COLO668 (cell line): Measurements from ENCODE around the gene SLC25A21.

ENCODE experiments used
- DNase-seq: peaks from one replicate; lab custom pipeline; 2025; ENCODE audit not compliant: unreplicated experiment; lab: John Stamatoyannopoulos, UW

Gene SLC25A21

GRCh38 chr14:36724162-36724561, 448.2 kb downstream of the SLC25A21 start:
- DNase-seq: no peak

GRCh38 chr14:36723530-36723929, 448.9 kb downstream of the SLC25A21 start:
- DNase-seq: no peak

- DNase-seq: no peak
These were observed 450.5 kb downstream of the SLC25A21 start for GRCh38 chr14:36721877-36722276.

- DNase-seq: no peak
These were observed 451.7 kb downstream of the SLC25A21 start for GRCh38 chr14:36720657-36721056.

GRCh38 chr14:36719823-36720222, 452.6 kb downstream of the SLC25A21 start:
- no peak for DNase-seq

GRCh38 chr14:36718216-36718615, 454.2 kb downstream of the SLC25A21 start:
- no peak for DNase-seq

- peak; percentile 83 for DNase-seq
These were observed 455.0 kb downstream of the SLC25A21 start for GRCh38 chr14:36717363-36717762.

GRCh38 chr14:36716614-36717184, 455.7 kb downstream of the SLC25A21 start:
- DNase-seq: no peak

GRCh38 chr14:36713960-36714703, 458.3 kb downstream of the SLC25A21 start:
- no peak for DNase-seq

- DNase-seq: no peak
These were observed 464.8 kb downstream of the SLC25A21 start for GRCh38 chr14:36707570-36707969.

GRCh38 chr14:36702474-36702873, 469.9 kb downstream of the SLC25A21 start:
- DNase-seq: no peak

GRCh38 chr14:36701132-36701531, 471.3 kb downstream of the SLC25A21 start:
- no peak for DNase-seq

GRCh38 chr14:36700651-36701050, 471.8 kb downstream of the SLC25A21 start:
- DNase-seq: peak; percentile 71

- DNase-seq: peak; percentile 50
These were observed 473.0 kb downstream of the SLC25A21 start for GRCh38 chr14:36699420-36699819.

GRCh38 chr14:36690311-36691040, 481.9 kb downstream of the SLC25A21 start:
- DNase-seq: no peak

- no peak for DNase-seq
These were observed 487.5 kb downstream of the SLC25A21 start for GRCh38 chr14:36684946-36685345.

- no peak for DNase-seq
These were observed 489.2 kb downstream of the SLC25A21 start for GRCh38 chr14:36683083-36683724.

GRCh38 chr14:36682338-36682737, 490.1 kb downstream of the SLC25A21 start:
- no peak for DNase-seq

- no peak for DNase-seq
These were observed 496.2 kb downstream of the SLC25A21 start for GRCh38 chr14:36676236-36676635.

- DNase-seq: no peak
These were observed 496.8 kb downstream of the SLC25A21 start for GRCh38 chr14:36675581-36675980.

GRCh38 chr14:36674659-36675058, 497.7 kb downstream of the SLC25A21 start:
- DNase-seq: no peak

- DNase-seq: no peak
These were observed 500.3 kb downstream of the SLC25A21 start for GRCh38 chr14:36672095-36672494.
